Activated T-cell treated with anti-CD3 and anti-CD28 coated beads, Interleukin-2, amount 50 U/mL, for 4 hours (primary cell): ENCODE data around the gene ATXN1. TPM values are rescaled to one million over a fixed set of nuclear protein-coding genes. Genes with fewer than 3 reads are reported as not detected.
A peak's percentile ranks its signal among the peaks of the same experiment; 100 is the strongest.
"Not testable (repeated sequence)": the region's sequence is repeated elsewhere in the genome, so short reads cannot be mapped to it uniquely, and the experiment has no call there.

ENCODE experiments used
- ATAC-seq, 2 donors: fragments of 200-7000 bp; cut with Tn5 transposase; one replicate each; pipeline ENCODE4 v1.10.0; 2021
- DNase-seq: peaks from one replicate; pipeline ENCODE4 v3.0.0-alpha.2; 2020
- H3K27me3 Mint-ChIP-seq: one replicate; pipeline ENCODE4 v1.8.0; 2021; ENCODE audit warnings: low read depth, mixed read lengths
- H3K36me3 Mint-ChIP-seq: one replicate; pipeline ENCODE4 v1.8.0; 2022; ENCODE audit warnings: mixed read lengths; ENCODE audit not compliant: insufficient read depth
- H3K4me1 Mint-ChIP-seq: one replicate; pipeline ENCODE4 v1.8.0; 2021; ENCODE audit warnings: low read depth, mixed read lengths
- H3K4me3 Mint-ChIP-seq: one replicate; pipeline ENCODE4 v1.8.0; 2021; ENCODE audit warnings: mild to moderate bottlenecking, moderate library complexity, mixed read lengths
- H3K9me3 Mint-ChIP-seq: one replicate; pipeline ENCODE4 v1.8.0; 2021; ENCODE audit warnings: mixed read lengths
- total RNA-seq, 3 donors: library from RNA; stranded (reverse); gene quantifications; one replicate each; pipeline ENCODE4 v1.2.1, GENCODE V29; 2021

ATXN1 gene
- total RNA-seq, 3 donors from 2014 or later = 39.5 to 63.8 (median 45.1) TPM

- peaks cover 29% of the 10 kb centered on the region for H3K36me3 Mint-ChIP-seq
- no peaks in the 10 kb centered on the region for H3K9me3 Mint-ChIP-seq
- ATAC-seq (no peak), DNase-seq (no peak)
- H3K4me3 Mint-ChIP-seq = no peak overlapping the region
- H3K27me3 Mint-ChIP-seq = no peaks in the 10 kb centered on the region
- peaks cover 75% of the 10 kb centered on the region for H3K4me1 Mint-ChIP-seq
Measured at GRCh38 chr6:16472349-16473069, 288.8 kb downstream of the ATXN1 start.

DNA sequence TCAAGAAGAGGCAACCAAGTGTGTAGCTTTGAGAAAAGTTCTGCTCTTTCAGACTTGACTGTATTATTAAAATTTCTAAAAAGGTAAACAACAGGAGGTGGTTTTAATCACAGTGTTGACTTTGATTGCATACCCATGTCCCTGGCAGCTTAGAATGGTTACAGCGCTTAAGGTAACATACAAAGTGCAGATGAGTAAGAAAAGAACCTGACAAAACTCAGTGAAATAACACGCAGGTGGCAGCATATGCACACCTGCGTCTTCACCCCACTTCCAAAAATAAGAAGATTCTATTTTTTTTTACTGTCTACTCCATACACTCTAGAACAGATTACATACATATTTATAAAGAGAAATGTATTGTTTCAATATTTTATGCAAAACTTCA is 289.4 kb downstream of the ATXN1 start:
- no peaks in the 10 kb centered on the region for H3K9me3 Mint-ChIP-seq
- no peak overlapping the region for H3K4me3 Mint-ChIP-seq
- H3K4me1 Mint-ChIP-seq = peaks cover 74% of the 10 kb centered on the region
- peaks cover 23% of the 10 kb centered on the region for H3K36me3 Mint-ChIP-seq
- no peak for DNase-seq
- ATAC-seq = no peak
- H3K27me3 Mint-ChIP-seq = no peaks in the 10 kb centered on the region

- ATAC-seq (peak in 1 of 2 donors; percentile 7), DNase-seq (no peak)
- peaks cover 19% of the 10 kb centered on the region for H3K36me3 Mint-ChIP-seq
- H3K9me3 Mint-ChIP-seq = no peaks in the 10 kb centered on the region
- H3K27me3 Mint-ChIP-seq = no peaks in the 10 kb centered on the region
- H3K4me3 Mint-ChIP-seq = no peak overlapping the region
- peaks cover 72% of the 10 kb centered on the region for H3K4me1 Mint-ChIP-seq
Measured at GRCh38 chr6:16471222-16471909, 289.9 kb downstream of the ATXN1 start.

DNA sequence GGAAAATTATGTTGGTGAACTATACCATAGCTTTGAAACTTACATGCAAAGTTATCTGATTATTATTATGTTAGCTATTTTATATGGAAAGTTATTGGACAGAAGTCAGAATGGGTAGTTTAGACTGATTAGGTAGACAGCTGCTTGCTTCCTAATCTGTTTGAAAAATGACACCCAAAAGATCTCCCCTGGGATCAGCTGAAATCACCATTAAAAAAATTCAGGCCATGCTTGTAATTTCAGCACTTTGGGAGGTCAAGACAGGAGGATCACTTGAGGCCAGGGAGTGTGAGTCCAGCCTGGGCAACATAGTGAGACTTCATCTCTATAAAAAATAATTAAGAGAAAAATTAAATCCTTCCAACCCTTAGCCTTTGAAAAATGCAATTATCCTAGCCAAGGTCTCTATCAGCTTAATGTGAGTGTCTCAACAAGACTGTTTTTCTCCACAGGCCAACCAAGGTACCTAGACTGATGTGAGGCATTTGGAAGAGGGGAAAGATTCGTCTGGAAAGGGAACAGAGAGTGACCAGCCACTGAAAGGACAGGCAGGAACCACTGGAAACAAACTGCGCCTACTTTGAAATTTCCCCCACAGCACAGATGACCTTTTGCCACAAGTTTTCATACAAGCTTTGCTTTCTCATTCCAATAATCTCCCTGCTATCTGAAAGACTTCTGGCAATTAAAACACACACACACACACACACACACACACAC is 290.6 kb downstream of the ATXN1 start:
- Mint-ChIP-seq H3K36me3 (peaks cover 18% of the 10 kb centered on the region), H3K9me3 (no peaks in the 10 kb centered on the region), H3K4me3 (no peak overlapping the region), H3K4me1 (peaks cover 67% of the 10 kb centered on the region), H3K27me3 (no peaks in the 10 kb centered on the region)
- no peak for DNase-seq
- ATAC-seq = no peak

DNA sequence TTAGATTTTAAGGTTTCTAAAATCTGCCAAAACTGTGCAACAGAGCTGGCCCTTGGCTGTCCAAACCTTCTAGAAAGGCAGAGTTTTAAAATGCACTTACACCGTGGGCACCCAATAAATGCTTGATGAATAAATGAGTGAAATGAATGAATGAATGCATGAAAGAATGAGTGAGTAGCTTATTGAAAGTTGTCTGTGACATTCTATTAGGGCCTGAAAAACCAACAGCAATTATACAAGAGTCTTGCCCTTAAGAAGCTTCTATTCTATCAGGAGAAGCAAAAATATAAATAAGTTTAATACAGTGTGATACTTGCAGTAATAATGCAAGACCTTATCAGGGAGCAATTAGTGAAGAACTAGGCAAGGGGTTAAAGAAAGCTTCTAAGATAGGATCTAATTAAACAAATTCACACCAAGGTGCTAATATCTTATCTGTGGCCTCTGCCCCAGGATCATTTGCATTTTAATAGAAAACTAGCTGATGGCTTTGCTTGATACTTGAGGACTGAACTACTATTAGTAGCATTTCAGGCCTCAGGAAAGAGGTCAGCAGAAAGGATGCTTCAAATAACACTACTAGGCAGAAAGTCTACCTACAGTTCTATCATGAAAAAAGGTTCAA is 292.2 kb downstream of the ATXN1 start:
- DNase-seq (no peak), ATAC-seq (no peak)
- H3K36me3 Mint-ChIP-seq = peaks cover 20% of the 10 kb centered on the region
- no peaks in the 10 kb centered on the region for H3K9me3 Mint-ChIP-seq
- peaks cover 56% of the 10 kb centered on the region for H3K4me1 Mint-ChIP-seq
- no peaks in the 10 kb centered on the region for H3K27me3 Mint-ChIP-seq
- H3K4me3 Mint-ChIP-seq = no peak overlapping the region

DNA sequence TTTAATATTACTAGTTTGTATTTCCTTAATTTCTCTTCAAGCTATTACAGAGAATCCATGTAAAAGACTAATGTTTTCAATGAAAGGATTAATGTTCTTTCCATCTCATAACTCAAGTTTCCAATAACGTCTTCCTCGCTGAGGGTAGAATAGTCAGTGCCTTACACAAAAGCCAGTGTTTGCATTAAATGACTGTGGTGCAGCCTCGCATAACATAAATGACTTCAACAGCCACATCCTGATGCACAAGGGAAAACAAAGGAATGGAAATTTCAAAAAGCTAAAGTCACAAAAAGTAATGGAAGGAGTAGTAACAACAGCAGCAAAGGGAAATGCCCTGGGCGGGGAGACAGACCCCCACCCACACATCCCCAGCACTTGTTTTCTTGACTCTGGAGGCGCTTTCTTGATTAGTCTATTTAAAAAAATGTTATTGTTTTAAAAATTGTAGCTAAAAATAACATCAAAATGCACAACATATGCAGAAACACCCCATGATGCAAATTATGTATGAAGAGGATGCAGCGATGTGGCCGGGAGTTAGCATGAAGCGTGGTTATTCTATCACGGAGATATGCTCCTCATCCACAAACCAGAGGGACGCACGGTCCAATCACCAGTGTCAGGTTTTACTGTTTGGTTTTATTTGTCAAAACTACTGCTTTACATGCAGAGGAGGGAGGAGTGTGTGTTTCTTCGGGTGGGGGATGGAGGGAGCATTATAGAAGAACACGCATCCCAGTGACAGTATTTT is 294.3 kb downstream of the ATXN1 start:
- H3K36me3 Mint-ChIP-seq = peaks cover 14% of the 10 kb centered on the region
- DNase-seq (no peak), ATAC-seq (no peak)
- peaks cover 39% of the 10 kb centered on the region for H3K4me1 Mint-ChIP-seq
- no peaks in the 10 kb centered on the region for H3K27me3 Mint-ChIP-seq
- no peaks in the 10 kb centered on the region for H3K9me3 Mint-ChIP-seq
- no peak overlapping the region for H3K4me3 Mint-ChIP-seq

DNA sequence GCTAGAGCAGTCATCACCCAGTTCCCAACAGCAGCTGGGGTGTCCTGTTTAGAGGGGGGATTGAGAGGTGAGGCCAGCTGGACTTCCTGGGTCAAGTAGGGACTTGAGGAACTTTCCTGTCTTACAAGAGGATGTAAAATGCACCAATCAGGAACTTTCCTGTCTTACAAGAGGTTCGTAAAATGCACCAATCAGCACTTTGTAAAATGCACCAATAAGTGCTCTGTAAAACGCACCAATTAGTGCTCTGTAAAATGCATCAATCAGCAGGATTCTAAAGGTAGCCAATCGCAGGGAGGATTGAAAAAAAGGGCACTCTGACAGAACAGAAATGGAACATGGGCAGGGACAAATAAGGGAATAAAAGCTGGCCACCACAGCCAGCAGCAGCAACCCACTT is 297.2 kb downstream of the ATXN1 start:
- Mint-ChIP-seq H3K4me1 (peaks cover 20% of the 10 kb centered on the region), H3K36me3 (peaks cover 11% of the 10 kb centered on the region), H3K27me3 (no peaks in the 10 kb centered on the region), H3K4me3 (no peak overlapping the region), H3K9me3 (no peaks in the 10 kb centered on the region)
- DNase-seq (no peak), ATAC-seq (no peak)

DNA sequence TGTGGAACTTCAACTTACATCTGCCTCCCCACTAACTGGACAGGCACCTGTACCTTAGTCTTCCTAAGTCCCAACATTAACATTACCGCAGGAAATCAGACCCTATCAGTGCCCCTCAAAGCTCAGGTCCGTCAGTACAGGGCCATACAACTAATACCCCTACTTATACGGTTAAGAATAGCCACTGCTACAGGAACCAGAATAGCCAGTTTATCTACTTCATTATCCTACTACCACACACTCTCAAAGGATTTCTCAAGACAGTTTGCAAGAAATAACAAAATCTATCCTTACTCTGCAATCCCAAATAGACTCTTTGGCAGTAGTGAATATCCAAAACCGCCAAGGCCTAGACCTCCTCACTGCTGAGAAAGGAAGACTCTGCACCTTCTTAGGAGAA is 298.0 kb downstream of the ATXN1 start:
- not testable (repeated sequence) for H3K4me3 Mint-ChIP-seq, ATAC-seq, H3K9me3 Mint-ChIP-seq, H3K27me3 Mint-ChIP-seq, DNase-seq
- Mint-ChIP-seq H3K36me3 (peaks cover 12% of the 10 kb centered on the region), H3K4me1 (peaks cover 18% of the 10 kb centered on the region)

DNA sequence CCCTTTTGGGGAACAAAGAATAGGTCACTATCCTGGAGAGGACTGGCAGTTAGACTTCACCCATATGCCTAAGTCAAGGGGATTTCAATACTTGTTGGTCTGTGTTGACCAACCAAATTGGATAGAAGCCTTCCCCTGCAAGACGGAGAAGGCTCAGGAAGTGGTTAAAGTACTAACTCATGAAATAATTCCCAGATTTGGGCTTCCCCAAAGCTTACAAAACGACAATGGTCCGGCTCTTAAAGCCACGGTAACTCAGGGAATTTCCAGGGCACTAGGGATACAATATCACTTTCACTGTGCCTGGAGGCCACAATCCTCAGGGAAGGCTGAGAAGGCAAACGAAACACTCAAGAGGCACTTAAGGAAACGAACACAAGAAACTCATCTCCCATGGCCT is 299.8 kb downstream of the ATXN1 start:
- H3K27me3 Mint-ChIP-seq = no peaks in the 10 kb centered on the region
- ATAC-seq (no peak), DNase-seq (no peak)
- no peak overlapping the region for H3K4me3 Mint-ChIP-seq
- peaks cover 11% of the 10 kb centered on the region for H3K4me1 Mint-ChIP-seq
- peaks cover 26% of the 10 kb centered on the region for H3K36me3 Mint-ChIP-seq
- H3K9me3 Mint-ChIP-seq = no peaks in the 10 kb centered on the region

DNA sequence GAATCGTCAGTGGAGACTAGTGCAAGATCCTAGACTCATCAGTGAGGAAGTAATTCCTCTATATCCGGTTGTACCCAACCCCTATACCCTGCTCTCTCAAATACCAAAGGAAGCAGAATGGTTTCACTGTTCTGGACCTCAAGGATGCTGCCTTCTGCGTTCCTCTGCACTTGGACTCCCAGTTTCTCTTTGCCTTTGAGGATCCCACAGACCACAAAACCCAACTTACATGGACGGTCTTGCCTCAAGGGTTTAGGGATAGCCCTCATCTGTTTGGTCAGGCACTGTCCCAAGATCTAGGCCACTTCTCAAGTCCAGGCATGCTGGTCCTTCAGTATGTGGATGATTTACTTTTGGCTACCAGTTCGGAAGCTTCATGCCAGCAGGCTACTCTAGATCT is 301.8 kb downstream of the ATXN1 start:
- not testable (repeated sequence) for ATAC-seq, H3K9me3 Mint-ChIP-seq
- peaks cover 30% of the 10 kb centered on the region for H3K36me3 Mint-ChIP-seq

DNA sequence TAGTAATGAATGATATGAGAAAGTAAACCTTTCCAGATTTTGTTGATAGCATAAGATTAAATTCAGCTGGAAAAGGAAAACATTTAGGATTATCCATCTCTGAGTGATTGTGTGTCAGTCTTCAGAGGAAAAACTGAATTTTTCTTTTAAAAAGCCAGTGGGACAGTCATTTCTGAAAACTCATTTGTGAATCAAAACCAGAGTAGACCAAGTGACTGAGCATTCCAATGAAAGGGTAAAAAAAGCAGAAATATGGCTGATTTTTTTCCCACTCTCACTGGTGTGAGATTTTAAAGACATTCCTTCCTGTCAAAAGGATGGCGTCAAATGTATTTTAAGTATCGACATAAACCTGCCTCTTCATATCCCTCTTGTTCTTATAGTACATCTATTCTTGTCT is 308.9 kb downstream of the ATXN1 start:
- no peaks in the 10 kb centered on the region for H3K27me3 Mint-ChIP-seq
- no peaks in the 10 kb centered on the region for H3K9me3 Mint-ChIP-seq
- ATAC-seq = no peak
- H3K36me3 Mint-ChIP-seq = peaks cover 17% of the 10 kb centered on the region
- H3K4me3 Mint-ChIP-seq = no peak overlapping the region
- peaks cover 17% of the 10 kb centered on the region for H3K4me1 Mint-ChIP-seq
- DNase-seq = no peak

More for the DNA sequence above, 301.8 kb downstream of the ATXN1 start:
- H3K4me3 Mint-ChIP-seq, DNase-seq, H3K27me3 Mint-ChIP-seq: not testable (repeated sequence)
- H3K4me1 Mint-ChIP-seq = peaks cover 16% of the 10 kb centered on the region

- H3K9me3 Mint-ChIP-seq = no peaks in the 10 kb centered on the region
- peaks cover 7% of the 10 kb centered on the region for H3K36me3 Mint-ChIP-seq
- H3K4me1 Mint-ChIP-seq = peaks cover 20% of the 10 kb centered on the region
- DNase-seq (no peak), ATAC-seq (no peak)
- H3K27me3 Mint-ChIP-seq = no peaks in the 10 kb centered on the region
- H3K4me3 Mint-ChIP-seq = no peak overlapping the region
Measured at GRCh38 chr6:16450821-16451220, 310.4 kb downstream of the ATXN1 start.

DNA sequence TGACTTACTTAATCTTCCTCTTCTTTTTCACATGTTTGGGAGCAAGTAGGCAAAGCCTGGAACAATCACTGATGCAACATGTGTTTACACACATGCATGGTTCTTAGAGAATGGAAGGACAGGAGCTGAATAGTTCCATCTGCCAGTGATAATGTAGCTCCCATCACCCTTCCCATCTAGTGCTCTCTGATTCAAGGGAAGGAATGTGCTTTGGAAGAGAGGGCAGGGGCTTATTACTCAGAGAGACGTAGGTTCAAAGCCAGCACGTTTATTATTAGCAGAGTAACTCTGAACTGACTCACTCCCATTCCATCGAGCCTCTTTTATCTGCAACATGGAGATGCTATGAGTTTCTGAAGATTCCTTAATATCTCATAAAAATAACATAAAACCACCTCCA is 311.0 kb downstream of the ATXN1 start:
- no peak for DNase-seq

DNA sequence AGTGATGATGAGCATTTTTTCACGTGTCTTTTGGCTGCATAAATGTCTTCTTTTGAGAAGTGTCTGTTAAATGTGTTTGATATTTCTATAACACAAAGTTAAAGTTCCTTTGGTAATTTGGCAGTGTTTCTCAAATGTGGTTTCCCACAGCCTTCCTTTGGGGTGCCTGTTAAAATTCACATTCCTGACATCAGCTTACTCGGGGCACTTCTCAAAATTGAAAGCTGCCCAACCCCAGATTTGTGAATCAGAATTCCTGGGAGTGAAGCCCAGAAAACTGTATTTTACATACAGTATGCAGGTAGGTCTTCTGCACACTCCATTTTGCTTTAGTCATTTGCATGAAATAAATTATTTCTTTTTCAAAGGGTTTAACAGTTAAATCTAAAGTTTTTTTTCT is 315.0 kb downstream of the ATXN1 start:
- no peak overlapping the region for H3K4me3 Mint-ChIP-seq
- no peak for DNase-seq
- no peak for ATAC-seq
- H3K9me3 Mint-ChIP-seq = peaks cover 3% of the 10 kb centered on the region
- peaks cover 23% of the 10 kb centered on the region for H3K4me1 Mint-ChIP-seq
- no peaks in the 10 kb centered on the region for H3K27me3 Mint-ChIP-seq
- H3K36me3 Mint-ChIP-seq = peaks cover 10% of the 10 kb centered on the region

More for the DNA sequence above, 311.0 kb downstream of the ATXN1 start:
- no peak overlapping the region for H3K4me3 Mint-ChIP-seq
- H3K9me3 Mint-ChIP-seq = no peaks in the 10 kb centered on the region
- no peak for ATAC-seq
- peaks cover 5% of the 10 kb centered on the region for H3K36me3 Mint-ChIP-seq
- H3K4me1 Mint-ChIP-seq = peaks cover 18% of the 10 kb centered on the region
- H3K27me3 Mint-ChIP-seq = no peaks in the 10 kb centered on the region
